Aorta (tissue), 5 donors: ENCODE results near the gene MESD. TPM values are rescaled to one million over a fixed set of nuclear protein-coding genes. Genes with fewer than 3 reads are reported as not detected.

Source experiments
- ATAC-seq: fragments of 200-7000 bp; cut with Tn5 transposase; one replicate; pipeline ENCODE4 v1.9.1; 2022; ENCODE audit warnings: moderate library complexity; ENCODE audit not compliant: low FRiP score
- DNase-seq, 2 donors: peaks; one replicate each; pipeline ENCODE4 v3.0.0-alpha.2; 2020
- H3K27ac ChIP-seq, 2 donors: one replicate each; pipeline ENCODE4 v1.5.1; 2013; ENCODE audit warnings: low read length in 2 of 2, mild to moderate bottlenecking in 2 of 2, moderate library complexity in 2 of 2, control low read depth in 1 of 2, inconsistent platforms in 1 of 2, low read depth in 1 of 2
- H3K27me3 ChIP-seq, 2 donors: one replicate each; pipeline ENCODE4 v1.6.1; 2013; ENCODE audit warnings: control low read depth in 1 of 2, low read length in 1 of 2, mild to moderate bottlenecking in 1 of 2, moderate library complexity in 1 of 2; ENCODE audit not compliant: insufficient read depth in 2 of 2, control insufficient read depth in 1 of 2
- H3K36me3 ChIP-seq, 2 donors: one replicate each; pipeline ENCODE4 v1.6.1; 2013; ENCODE audit warnings: control low read depth in 1 of 2, low read length in 1 of 2, mild to moderate bottlenecking in 1 of 2; ENCODE audit not compliant: insufficient read depth in 2 of 2, control insufficient read depth in 1 of 2
- H3K4me1 ChIP-seq, 2 donors: one replicate each; pipeline ENCODE4 v1.6.1; 2013; ENCODE audit warnings: low read length in 2 of 2, control low read depth in 1 of 2, mild to moderate bottlenecking in 1 of 2, moderate library complexity in 1 of 2; ENCODE audit not compliant: insufficient read depth in 2 of 2, control insufficient read depth in 1 of 2
- H3K4me3 ChIP-seq, 2 donors: one replicate each; pipeline ENCODE4 v1.5.1; 2013; ENCODE audit warnings: low read length in 2 of 2, control low read depth in 1 of 2, mild to moderate bottlenecking in 1 of 2
- H3K9me3 ChIP-seq: one replicate; pipeline ENCODE4 v1.6.1; 2013; ENCODE audit warnings: mild to moderate bottlenecking, low read length; ENCODE audit not compliant: control insufficient read depth
- whole genome bisulfite sequencing, 2 donors: extraction: QIAGEN DNeasy Blood & Tissue Kit; methylation state at CpG; one replicate each; pipeline ENCODE4 v1.1.7; 2013; 5-methylcytosine and 5-hydroxymethylcytosine counted together
- intact Hi-C, 2 donors: fragments of 100-400 bp; cut with DNase I; formaldehyde crosslinking; loops; one replicate each; pipeline versions ENCODE4 v1.14.2 to v1.15.0; 2022
- polyA plus RNA-seq, 2 donors: library from polyadenylated mRNA; stranded (reverse); fragments of 200-250 nt; gene quantifications; one replicate each; pipeline ENCODE4 v1.2.3, GENCODE V29; 2013
- total RNA-seq, 2 donors: library from RNA; stranded (reverse); fragmentation: NEBNext Ultra II Directional; extraction: Animal tissue kit (Norgen Biotek cat#: 25700); gene quantifications; one replicate each; pipeline ENCODE4 v1.2.1, GENCODE V29; 2021
- donor health status: healthy with polysubstance abuse.
- donor health status: Bipolar disorder and iron deficiency.
- donor health status: DM: no; HTN: no; CAD: no.
- donor health status: DM: no; HTN: no; CAD: no.
- donor health status: DM: yes; HTN: yes; CAD: no.

The MESD gene
- total and polyA plus RNA-seq, 4 donors = 11.2 to 31.0 (median 20.1) TPM

- Histone ChIP-seq H3K4me1 (no peaks in the 10 kb centered on the region), H3K9me3 (no peaks in the 10 kb centered on the region), H3K27ac (no peak overlapping the region), H3K27me3 (no peaks in the 10 kb centered on the region), H3K36me3 (no peaks in the 10 kb centered on the region), H3K4me3 (no peak overlapping the region)
- intact Hi-C loops = no loop called here
- DNase-seq (peak in 1 of 2 donors; percentile 69), ATAC-seq (no peak)
- WGBS, 2 donors = 44 to 61% methylated on average over 3 of the region's 3 CpGs
Measured at GRCh38 chr15:80934761-80935221, 54.8 kb downstream of the MESD start.

DNA sequence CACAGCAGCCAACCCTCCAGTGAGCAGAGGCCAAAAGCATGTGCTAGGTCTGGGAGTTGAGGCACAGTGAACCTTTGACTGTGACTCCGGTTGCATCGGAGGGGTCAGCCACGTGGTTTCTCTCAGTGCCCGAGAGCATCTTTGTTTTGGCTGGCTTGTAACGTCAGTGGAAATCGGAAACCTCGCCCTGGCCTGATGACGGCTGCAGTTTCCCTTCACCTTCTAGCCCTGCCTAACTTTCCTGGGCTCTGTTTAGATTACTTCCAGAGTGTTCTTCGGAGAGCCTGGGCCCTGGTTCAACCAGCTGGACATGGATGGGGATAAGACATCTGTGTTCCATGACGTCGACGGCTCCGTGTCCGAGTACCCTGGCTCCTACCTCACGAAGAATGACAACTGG is 56.6 kb downstream of the MESD start:
- peak; percentile 62 for ATAC-seq
- no peak overlapping the region for H3K4me3 ChIP-seq
- H3K4me1 ChIP-seq = no peaks in the 10 kb centered on the region
- intact Hi-C loops = no loop called here
- no peak overlapping the region for H3K27ac ChIP-seq
- WGBS, 2 donors = 21 to 28% methylated on average over 15 of the region's 15 CpGs
- no peaks in the 10 kb centered on the region for H3K36me3 ChIP-seq
- H3K9me3 ChIP-seq = no peaks in the 10 kb centered on the region
- no peaks in the 10 kb centered on the region for H3K27me3 ChIP-seq
- peak; percentile 66 to 84 for DNase-seq

DNA sequence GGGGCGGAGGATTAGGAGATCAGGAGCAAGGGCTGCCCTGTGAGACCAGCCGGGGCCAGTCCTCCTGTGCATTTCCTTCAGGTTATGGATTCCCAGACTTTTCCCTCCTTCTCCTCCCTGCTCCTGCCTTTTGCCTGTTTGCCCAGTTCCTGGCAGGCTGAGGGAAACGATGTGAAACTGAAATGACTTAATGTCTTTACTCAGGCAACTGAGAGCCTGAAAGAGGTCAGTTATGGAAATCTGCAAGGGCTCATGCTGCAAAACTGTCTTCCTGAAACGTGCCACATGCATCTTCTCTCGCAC is 57.2 kb downstream of the MESD start:
- H3K27me3 ChIP-seq = no peaks in the 10 kb centered on the region
- DNase-seq = peak in 1 of 2 donors; percentile 54
- ATAC-seq = peak; percentile 12
- no peaks in the 10 kb centered on the region for H3K9me3 ChIP-seq
- no peaks in the 10 kb centered on the region for H3K36me3 ChIP-seq
- no peaks in the 10 kb centered on the region for H3K4me1 ChIP-seq
- H3K27ac ChIP-seq = no peak overlapping the region
- WGBS, 2 donors = 49 to 54% methylated on average over 5 of the region's 5 CpGs
- intact Hi-C loops = no loop called here
- no peak overlapping the region for H3K4me3 ChIP-seq

GRCh38 chr15:80931721-80932512 is 57.7 kb downstream of the MESD start:
- H3K36me3 ChIP-seq = no peaks in the 10 kb centered on the region
- no peak overlapping the region for H3K4me3 ChIP-seq
- 58 to 74% methylated on average over 20 of the region's 20 CpGs for WGBS, 2 donors
- ATAC-seq = peak; percentile 62
- no peaks in the 10 kb centered on the region for H3K9me3 ChIP-seq
- H3K4me1 ChIP-seq = no peaks in the 10 kb centered on the region
- no peak overlapping the region for H3K27ac ChIP-seq
- intact Hi-C loops = no loop called here
- DNase-seq = peak; percentile 70 to 91
- no peaks in the 10 kb centered on the region for H3K27me3 ChIP-seq

DNA sequence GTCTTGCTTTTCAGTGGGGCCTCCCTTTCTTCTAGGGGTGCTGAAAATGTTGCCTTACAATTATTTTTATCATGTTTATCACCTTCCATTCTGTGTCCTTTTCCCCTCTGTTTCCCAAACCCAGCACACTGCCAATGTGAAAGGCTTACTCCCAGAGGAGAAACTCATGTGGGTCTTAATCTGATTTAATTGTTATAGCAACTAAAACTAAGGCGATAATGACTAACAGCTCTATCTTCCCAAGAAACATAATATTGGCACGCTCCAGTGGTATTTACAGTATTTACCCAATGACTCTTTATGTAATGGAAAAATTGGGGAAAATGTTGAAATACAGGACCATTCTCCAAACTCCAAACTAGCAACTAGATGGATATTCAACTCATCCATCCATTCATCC is 58.4 kb downstream of the MESD start:
- intact Hi-C loops = no loop called here
- 75 to 80% methylated on average over 2 of the region's 2 CpGs for WGBS, 2 donors
- no peak for DNase-seq
- no peak overlapping the region for H3K4me3 ChIP-seq
- ATAC-seq = no peak
- no peaks in the 10 kb centered on the region for H3K36me3 ChIP-seq
- no peaks in the 10 kb centered on the region for H3K9me3 ChIP-seq
- H3K27me3 ChIP-seq = no peaks in the 10 kb centered on the region
- no peaks in the 10 kb centered on the region for H3K4me1 ChIP-seq
- H3K27ac ChIP-seq = no peak overlapping the region

DNA sequence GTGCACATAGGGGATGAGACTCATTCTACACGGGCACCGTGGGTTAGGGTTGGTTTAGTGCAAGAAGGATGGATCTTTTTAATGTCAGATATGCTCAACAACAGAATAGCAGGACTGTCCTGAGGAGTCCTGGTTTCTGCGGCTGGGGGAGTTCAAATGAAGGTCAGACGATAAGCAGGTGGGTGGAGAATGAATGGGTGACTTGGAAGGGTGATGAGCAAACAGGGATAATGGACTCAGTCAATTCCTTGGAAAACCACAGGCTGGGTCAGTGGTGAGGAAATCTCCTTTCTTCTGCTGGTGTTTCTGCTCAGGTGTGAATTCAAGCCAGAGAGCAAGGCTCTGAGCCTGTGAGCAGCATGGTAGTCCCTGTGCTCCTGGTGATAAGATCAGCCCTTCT is 59.9 kb downstream of the MESD start:
- no peaks in the 10 kb centered on the region for H3K36me3 ChIP-seq
- H3K9me3 ChIP-seq = no peaks in the 10 kb centered on the region
- ATAC-seq = no peak
- no peaks in the 10 kb centered on the region for H3K27me3 ChIP-seq
- 91 to 94% methylated on average over 4 of the region's 4 CpGs for WGBS, 2 donors
- intact Hi-C loops = no loop called here
- no peak overlapping the region for H3K27ac ChIP-seq
- H3K4me3 ChIP-seq = no peak overlapping the region
- DNase-seq = peak in 1 of 2 donors; percentile 9
- H3K4me1 ChIP-seq = no peaks in the 10 kb centered on the region

- intact Hi-C loops = no loop called here
- WGBS, 2 donors = 96 to 97% methylated on average over 4 of the region's 4 CpGs
- H3K27me3 ChIP-seq = no peaks in the 10 kb centered on the region
- no peak overlapping the region for H3K4me3 ChIP-seq
- no peaks in the 10 kb centered on the region for H3K36me3 ChIP-seq
- no peaks in the 10 kb centered on the region for H3K4me1 ChIP-seq
- DNase-seq = no peak
- no peak overlapping the region for H3K27ac ChIP-seq
- no peak for ATAC-seq
- H3K9me3 ChIP-seq = no peaks in the 10 kb centered on the region
Measured at GRCh38 chr15:80929225-80929624, 60.4 kb downstream of the MESD start.

DNA sequence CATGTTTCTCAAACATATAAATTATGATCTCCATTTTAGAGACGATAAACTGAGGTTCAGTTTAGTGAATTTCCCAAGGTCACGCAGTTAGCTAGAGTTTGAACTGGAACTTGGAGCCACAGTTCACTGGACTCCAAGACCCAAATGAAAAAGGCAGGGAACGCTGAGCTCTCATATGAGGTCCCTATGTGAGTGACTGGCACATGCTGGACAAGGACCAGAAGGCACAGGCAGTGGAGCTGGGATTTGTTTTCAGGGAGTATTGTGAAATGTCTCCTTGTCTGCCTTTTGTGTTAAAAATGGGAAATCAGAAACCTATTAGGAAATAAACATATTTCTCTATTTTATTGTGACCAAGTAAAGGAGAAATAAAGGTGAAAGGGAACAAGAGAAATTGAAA is 63.5 kb downstream of the MESD start:
- 67 to 68% methylated on average over 3 of the region's 3 CpGs for WGBS, 2 donors
- no peak overlapping the region for H3K27ac ChIP-seq
- ATAC-seq (no peak), DNase-seq (peak in 1 of 2 donors; percentile 51)
- H3K4me1 ChIP-seq = no peaks in the 10 kb centered on the region
- H3K9me3 ChIP-seq = no peaks in the 10 kb centered on the region
- H3K36me3 ChIP-seq = no peaks in the 10 kb centered on the region
- no peak overlapping the region for H3K4me3 ChIP-seq
- intact Hi-C loops = no loop called here
- no peaks in the 10 kb centered on the region for H3K27me3 ChIP-seq

DNA sequence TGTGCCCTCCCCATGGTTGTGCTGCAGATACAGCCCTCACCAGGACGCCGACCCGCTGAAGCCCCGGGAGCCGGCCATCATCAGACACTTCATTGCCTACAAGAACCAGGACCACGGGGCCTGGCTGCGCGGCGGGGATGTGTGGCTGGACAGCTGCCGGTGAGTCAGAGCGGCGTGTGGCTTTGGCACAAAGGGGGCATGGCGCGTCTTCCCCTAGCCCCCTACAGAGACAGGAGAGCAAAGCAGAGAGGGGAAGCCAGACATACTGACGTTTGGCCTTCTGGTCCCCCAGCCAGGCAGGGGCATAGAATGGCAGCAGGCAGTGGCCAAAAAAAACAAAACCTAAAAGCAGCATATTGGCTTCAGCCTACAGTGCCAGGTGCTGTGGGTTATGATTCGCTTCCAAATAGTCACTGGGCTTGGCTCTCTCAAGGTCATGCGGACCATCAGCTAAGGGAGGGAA is 64.0 kb downstream of the MESD start:
- no peaks in the 10 kb centered on the region for H3K27me3 ChIP-seq
- ATAC-seq (no peak), DNase-seq (peak in 1 of 2 donors; percentile 72)
- H3K9me3 ChIP-seq = no peaks in the 10 kb centered on the region
- no peak overlapping the region for H3K27ac ChIP-seq
- intact Hi-C loops = no loop called here
- no peak overlapping the region for H3K4me3 ChIP-seq
- WGBS, 2 donors = 77 to 78% methylated on average over 17 of the region's 17 CpGs
- no peaks in the 10 kb centered on the region for H3K4me1 ChIP-seq
- H3K36me3 ChIP-seq = no peaks in the 10 kb centered on the region
